GM23338 (cell line): ENCODE measurements around the gene DIAPH3. TPM values are rescaled to one million over a fixed set of nuclear protein-coding genes. Genes with fewer than 3 reads are reported as not detected.

Experiments used
- ATAC-seq: fragments of 200-7000 bp; cut with Tn5 transposase; 3 replicates; pipeline ENCODE4 v1.9.1; 2020
- DNase-seq: peaks from one replicate; pipeline ENCODE4 v3.0.0-alpha.2; 2015; ENCODE audit warnings: low spot score
- H2AFZ ChIP-seq: fragments of 200-600 bp; sonication (generic); 2 replicates; pipeline ENCODE4 v1.8.0; 2016; ENCODE audit warnings: antibody characterized with exemption, mild to moderate bottlenecking, moderate library complexity
- H3F3A ChIP-seq: fragments of 200-600 bp; sonication (generic); replicated peaks from 2 replicates; pipeline ENCODE4 v1.8.0; 2017; ENCODE audit warnings: antibody characterized with exemption, mixed run types, low read depth
- H3K27ac ChIP-seq: fragments of 200-600 bp; sonication (generic); 2 replicates; pipeline ENCODE4 v1.6.1; 2016; ENCODE audit warnings: low read depth
- H3K27me3 ChIP-seq: fragments of 200-600 bp; sonication (generic); 2 replicates; pipeline ENCODE4 v1.8.0; 2016; ENCODE audit warnings: mild to moderate bottlenecking, mixed run types, moderate library complexity; ENCODE audit not compliant: insufficient read depth
- H3K36me3 ChIP-seq: fragments of 200-600 bp; sonication (generic); 2 replicates; pipeline ENCODE4 v1.8.0; 2016; ENCODE audit warnings: mild to moderate bottlenecking; ENCODE audit not compliant: insufficient read depth
- H3K4me1 ChIP-seq: fragments of 200-600 bp; sonication (generic); 2 replicates; pipeline ENCODE4 v1.8.0; 2016; ENCODE audit warnings: mild to moderate bottlenecking, moderate library complexity; ENCODE audit not compliant: insufficient read depth
- H3K4me2 ChIP-seq: fragments of 200-600 bp; sonication (generic); 2 replicates; pipeline ENCODE4 v1.7.1; 2017; ENCODE audit warnings: mixed run types
- H3K4me3 ChIP-seq: fragments of 200-600 bp; sonication (generic); 2 replicates; pipeline ENCODE4 v1.6.1; 2016; ENCODE audit warnings: mixed run types
- H3K79me2 ChIP-seq: fragments of 200-600 bp; sonication (generic); replicated peaks from 2 replicates; pipeline ENCODE4 v1.8.0; 2017; ENCODE audit warnings: mild to moderate bottlenecking; ENCODE audit not compliant: insufficient read depth
- H3K9me2 ChIP-seq: fragments of 200-600 bp; sonication (generic); 2 replicates; pipeline ENCODE4 v1.8.0; 2017; ENCODE audit not compliant: insufficient read depth
- H4K20me1 ChIP-seq: fragments of 200-600 bp; sonication (generic); replicated peaks from 2 replicates; pipeline ENCODE4 v1.8.0; 2017; ENCODE audit warnings: mild to moderate bottlenecking; ENCODE audit not compliant: insufficient read depth
- H3K27ac Mint-ChIP-seq: 2 replicates; pipeline ENCODE4 v1.8.0; 2020; ENCODE audit warnings: inconsistent platforms, mild to moderate bottlenecking, moderate library complexity, mixed read lengths
- H3K27me3 Mint-ChIP-seq: 3 replicates; pipeline ENCODE4 v1.8.0; 2022; ENCODE audit warnings: low read depth, mild to moderate bottlenecking, moderate library complexity, mixed read lengths, inconsistent platforms; ENCODE audit not compliant: insufficient read depth, poor library complexity
- H3K36me3 Mint-ChIP-seq: 3 replicates; pipeline ENCODE4 v1.8.0; 2021; ENCODE audit warnings: low read depth, mild to moderate bottlenecking, inconsistent platforms, moderate library complexity, mixed read lengths
- H3K4me1 Mint-ChIP-seq: 3 replicates; pipeline ENCODE4 v1.8.0; 2020; ENCODE audit warnings: mild to moderate bottlenecking, inconsistent platforms, mixed read lengths
- H3K4me3 Mint-ChIP-seq: 3 replicates; pipeline ENCODE4 v1.8.0; 2021; ENCODE audit warnings: moderate library complexity, mild to moderate bottlenecking, inconsistent platforms, mixed read lengths
- H3K9me3 Mint-ChIP-seq: 3 replicates; pipeline ENCODE4 v1.8.0; 2020; ENCODE audit warnings: moderate library complexity, mild to moderate bottlenecking, inconsistent platforms, mixed read lengths
- CREB1 ChIP-seq: fragments of 250-450 bp; sonication (Bioruptor Pico); IDR thresholded peaks from 2 replicates; pipeline ENCODE4 v1.5.0; 2020; ENCODE audit warnings: low read depth, mild to moderate bottlenecking, moderate library complexity
- CTCF ChIP-seq, 2 experiments: fragments of 200-600 bp in 1 of 2; sonication (generic) in 1 of 2; conservative IDR thresholded peaks; 2 replicates each; pipeline versions ENCODE4 v1.5.1 to v1.6.1; 2016 to 2017; ENCODE audit warnings: antibody characterized with exemption in 2 of 2, low read depth in 2 of 2, mild to moderate bottlenecking in 2 of 2, moderate library complexity in 1 of 2
- EZH2 ChIP-seq: fragments of 200-600 bp; sonication (generic); IDR thresholded peaks from one replicate; pipeline ENCODE4 v1.8.0; 2017; ENCODE audit warnings: antibody characterized with exemption, mild to moderate bottlenecking, low read depth; ENCODE audit not compliant: unreplicated experiment
- EZH2phosphoT487 ChIP-seq: fragments of 200-600 bp; sonication (generic); IDR thresholded peaks from one replicate; pipeline ENCODE4 v1.8.1; 2018; ENCODE audit warnings: antibody characterized with exemption; ENCODE audit not compliant: unreplicated experiment
- JUNB ChIP-seq: IDR thresholded peaks from one replicate; pipeline ENCODE4 v1.6.1; 2016; ENCODE audit warnings: antibody characterized with exemption; ENCODE audit not compliant: unreplicated experiment
- REST ChIP-seq: IDR thresholded peaks from one replicate; pipeline ENCODE4 v1.6.1; 2018; ENCODE audit warnings: antibody characterized with exemption; ENCODE audit not compliant: unreplicated experiment
- STAT1 ChIP-seq: IDR thresholded peaks from one replicate; pipeline ENCODE4 v1.6.1; 2016; ENCODE audit warnings: antibody characterized with exemption; ENCODE audit not compliant: unreplicated experiment
- ZNF114 ChIP-seq: fragments of 250-450 bp; sonication (Bioruptor Pico); IDR thresholded peaks from 2 replicates; pipeline ENCODE4 v1.5.0; 2020; ENCODE audit warnings: mild to moderate bottlenecking, moderate library complexity
- ZNF331 ChIP-seq: fragments of 250-450 bp; sonication (Bioruptor Pico); IDR thresholded peaks from 2 replicates; pipeline ENCODE4 v1.5.0; 2020; ENCODE audit warnings: low read depth, mild to moderate bottlenecking, moderate library complexity
- ZNF462 ChIP-seq: fragments of 250-450 bp; sonication (Bioruptor Pico); IDR thresholded peaks from 2 replicates; pipeline ENCODE4 v1.5.0; 2020; ENCODE audit warnings: mild to moderate bottlenecking, moderate library complexity
- polyA plus RNA-seq: library from polyadenylated mRNA; unstranded; fragments of >200 nt; fragmentation: Nextera tagmentation; extraction: Ambion mirVana; gene quantifications from 2 replicates; pipeline ENCODE4 v1.2.1, GENCODE V29; 2016
- total RNA-seq: library from RNA; depleted of rRNA; stranded (reverse); fragments of >200 nt; shearing (Covaris generic); gene quantifications from 2 replicates; pipeline ENCODE4 v1.2.3, GENCODE V29; 2014

DIAPH3 gene
- total and polyA plus RNA-seq, 2 experiments from 2014 or later, result 23.4 to 30.2 TPM

GRCh38 chr13:60028021-60028420 lies 135.7 kb downstream of the DIAPH3 start:
- Mint-ChIP-seq H3K9me3 (no peaks in the 10 kb centered on the region), H3K27ac (no peak overlapping the region), H3K36me3 (peaks cover 17% of the 10 kb centered on the region), H3K27me3 (peaks cover 2% of the 10 kb centered on the region), H3K4me3 (no peak overlapping the region), H3K4me1 (peaks cover 6% of the 10 kb centered on the region)
- Histone ChIP-seq H2AFZ (no peak overlapping the region), H3K27ac (no peak overlapping the region), H4K20me1 (no peaks in the 10 kb centered on the region), H3K4me2 (no peak overlapping the region), H3K4me3 (no peak overlapping the region), H3K27me3 (no peaks in the 10 kb centered on the region), H3K9me2 (0 out of 2 replicates have a peak, but pooled peaks cover 6% of the 10 kb centered on the region), H3K79me2 (peaks cover 6% of the 10 kb centered on the region; the same call in 1 of the 2 replicates), H3F3A (no peaks in the 10 kb centered on the region), H3K4me1 (no peaks in the 10 kb centered on the region), H3K36me3 (no peaks in the 10 kb centered on the region)
- TF ChIP-seq REST (no peak), ZNF331 (CRISPR knock-in tag) (no peak), STAT1 (no peak)
- ATAC-seq (no peak), DNase-seq (no peak)

- H3K4me1 Mint-ChIP-seq, result no peaks in the 10 kb centered on the region; the same call in 1 of the 3 replicates
- ATAC-seq, result no peak
- TF ChIP-seq CTCF (conservative IDR thresholded peaks at IDR 0.05; ENCODE audit: low read depth in 2 of 2) (no peak), ZNF114 (no peak), ZNF331 (CRISPR knock-in tag) (no peak), JUNB (no peak), CREB1 (CRISPR knock-in tag) (no peak), EZH2phosphoT487 (no peak), EZH2 (no peak), ZNF462 (CRISPR knock-in tag) (no peak), STAT1 (no peak)
Observed at GRCh38 chr13:60026286-60026685, 137.4 kb downstream of the DIAPH3 start.

More at GRCh38 chr13:60026286-60026685, 137.4 kb downstream of the DIAPH3 start:
- H3K27me3 ChIP-seq, result no peaks in the 10 kb centered on the region
- H2AFZ ChIP-seq, result no peak overlapping the region
- H3K27me3 Mint-ChIP-seq, result peaks cover 2% of the 10 kb centered on the region
- no peak overlapping the region for H3K27ac ChIP-seq
- H3K4me3 Mint-ChIP-seq, result no peak overlapping the region
- H3K79me2 ChIP-seq, result peaks cover 6% of the 10 kb centered on the region; the same call in 1 of the 2 replicates
- no peaks in the 10 kb centered on the region for H3K4me1 ChIP-seq
- no peaks in the 10 kb centered on the region for H3K9me3 Mint-ChIP-seq
- H3K27ac Mint-ChIP-seq, result no peak overlapping the region
- no peak overlapping the region for H3K4me3 ChIP-seq
- no peak overlapping the region for H3K4me2 ChIP-seq
- H4K20me1 ChIP-seq, result no peaks in the 10 kb centered on the region
- no peaks in the 10 kb centered on the region for H3F3A ChIP-seq
- no peak for DNase-seq
- no peaks in the 10 kb centered on the region for H3K36me3 ChIP-seq
- peaks cover 4% of the 10 kb centered on the region; the same call in 2 of the 3 replicates for H3K36me3 Mint-ChIP-seq
- H3K9me2 ChIP-seq, result no peaks in the 10 kb centered on the region
